Erythroblast (primary cell): ENCODE measurements around the gene POLR2J3.
"Not testable (repeated sequence)": the region's sequence is repeated elsewhere in the genome, so short reads cannot be mapped to it uniquely, and the experiment has no call there.

Experiments used
- GATA1 ChIP-seq: IDR thresholded peaks from 2 replicates; pipeline ENCODE4 v1.6.1; 2011; ENCODE audit warnings: low read depth, mild to moderate bottlenecking, control low read depth, low read length, moderate library complexity
- POLR2A ChIP-seq: IDR thresholded peaks from 2 replicates; pipeline ENCODE4 v1.6.1; 2011; ENCODE audit warnings: mild to moderate bottlenecking, low read length

DNA sequence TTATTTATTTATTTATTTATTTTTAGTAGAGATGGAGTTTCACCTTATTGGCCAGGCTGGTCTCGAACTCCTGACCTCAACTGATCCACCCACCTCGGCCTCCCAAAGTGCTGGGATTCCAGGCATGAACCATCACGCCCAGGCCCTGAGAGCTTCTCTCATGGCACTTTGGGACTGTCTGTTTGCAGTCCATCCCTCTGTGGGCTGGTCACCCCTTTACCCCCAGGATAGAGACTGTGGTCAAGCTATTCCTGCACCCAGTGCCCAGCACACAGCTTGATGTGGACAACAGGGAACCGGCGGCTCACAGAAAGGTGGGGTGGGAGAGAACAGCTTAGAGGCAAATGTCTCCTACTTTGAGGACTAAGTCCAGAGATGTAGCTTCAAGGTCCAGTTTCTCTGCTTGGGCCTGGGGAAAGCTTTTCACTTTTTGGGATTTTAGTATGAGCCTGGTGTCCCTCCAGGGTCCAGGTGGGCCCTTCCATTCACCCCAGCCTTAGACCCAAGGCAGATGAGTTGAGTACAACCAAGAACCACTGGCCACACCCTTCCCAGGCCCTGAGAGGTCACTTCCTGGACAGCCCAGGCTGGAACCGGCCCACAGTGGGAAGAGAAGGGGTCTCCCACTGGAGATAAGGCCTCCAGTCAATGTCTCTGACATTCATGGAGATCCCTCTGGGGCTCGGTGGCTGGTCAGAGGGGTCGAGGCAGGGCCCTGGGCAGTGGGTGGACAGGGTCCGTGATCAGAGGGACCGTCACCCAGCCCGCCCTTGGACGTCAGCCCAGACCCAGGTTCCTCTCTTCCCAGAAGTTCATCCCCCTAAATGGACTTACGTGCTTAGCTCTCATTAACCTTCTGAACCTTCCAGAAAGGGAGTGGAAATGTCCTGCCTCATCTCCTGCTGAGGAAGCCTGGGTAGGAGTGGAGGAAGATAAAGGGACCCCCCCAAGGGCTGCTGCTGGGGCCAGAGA is 44.3 kb downstream of the POLR2J3 start:
- TF ChIP-seq POLR2A, GATA1: not testable (repeated sequence)
